ENCODE data around the gene INSM1.
"Not testable (repeated sequence)": the region's sequence is repeated elsewhere in the genome, so short reads cannot be mapped to it uniquely, and the experiment has no call there.

The INSM1 gene, protein sequence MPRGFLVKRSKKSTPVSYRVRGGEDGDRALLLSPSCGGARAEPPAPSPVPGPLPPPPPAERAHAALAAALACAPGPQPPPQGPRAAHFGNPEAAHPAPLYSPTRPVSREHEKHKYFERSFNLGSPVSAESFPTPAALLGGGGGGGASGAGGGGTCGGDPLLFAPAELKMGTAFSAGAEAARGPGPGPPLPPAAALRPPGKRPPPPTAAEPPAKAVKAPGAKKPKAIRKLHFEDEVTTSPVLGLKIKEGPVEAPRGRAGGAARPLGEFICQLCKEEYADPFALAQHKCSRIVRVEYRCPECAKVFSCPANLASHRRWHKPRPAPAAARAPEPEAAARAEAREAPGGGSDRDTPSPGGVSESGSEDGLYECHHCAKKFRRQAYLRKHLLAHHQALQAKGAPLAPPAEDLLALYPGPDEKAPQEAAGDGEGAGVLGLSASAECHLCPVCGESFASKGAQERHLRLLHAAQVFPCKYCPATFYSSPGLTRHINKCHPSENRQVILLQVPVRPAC

DNA sequence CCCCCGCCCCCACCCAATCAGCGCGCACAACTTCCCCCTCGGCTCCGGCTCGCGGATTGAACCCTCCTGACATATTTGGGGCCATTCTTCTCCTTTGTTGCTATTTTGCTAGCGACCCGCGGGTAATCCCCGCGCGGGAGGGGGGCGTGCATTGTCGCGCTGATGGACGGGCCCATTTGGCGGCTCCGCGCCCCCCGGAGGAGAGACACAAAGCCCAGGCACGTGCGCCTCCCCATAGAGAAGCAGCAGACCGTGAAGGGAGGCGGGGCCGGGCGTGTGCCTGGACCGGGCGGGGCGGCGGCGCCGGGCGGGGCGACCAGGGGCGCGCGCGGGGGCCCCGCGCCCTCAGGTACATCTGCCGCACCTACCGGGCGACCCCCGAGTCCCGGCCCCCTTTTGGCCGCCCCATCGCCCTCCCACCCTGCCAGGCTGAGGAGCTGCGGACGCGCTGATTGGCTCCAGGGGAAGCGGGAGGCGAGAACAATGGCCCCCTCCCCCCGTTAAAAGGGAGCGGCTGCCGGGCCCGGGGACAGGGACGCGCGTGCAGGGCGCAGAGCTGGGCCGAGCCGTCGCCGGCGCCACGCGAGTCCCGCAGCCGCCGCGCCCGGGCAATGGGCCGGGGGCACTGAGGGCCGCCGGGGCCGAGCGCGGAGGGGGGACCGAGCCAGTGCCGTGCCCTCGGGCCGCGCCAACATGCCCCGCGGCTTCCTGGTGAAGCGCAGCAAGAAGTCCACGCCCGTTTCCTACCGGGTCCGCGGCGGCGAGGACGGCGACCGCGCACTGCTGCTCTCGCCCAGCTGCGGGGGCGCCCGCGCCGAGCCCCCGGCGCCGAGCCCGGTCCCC, at the start of gene INSM1:
Gene INSM1 (plus strand): TSS at position 530 of the 843 bp plus-strand sequence. CDS start 164 bp downstream, at position 694.
- DNase-seq, result no peak

DNA sequence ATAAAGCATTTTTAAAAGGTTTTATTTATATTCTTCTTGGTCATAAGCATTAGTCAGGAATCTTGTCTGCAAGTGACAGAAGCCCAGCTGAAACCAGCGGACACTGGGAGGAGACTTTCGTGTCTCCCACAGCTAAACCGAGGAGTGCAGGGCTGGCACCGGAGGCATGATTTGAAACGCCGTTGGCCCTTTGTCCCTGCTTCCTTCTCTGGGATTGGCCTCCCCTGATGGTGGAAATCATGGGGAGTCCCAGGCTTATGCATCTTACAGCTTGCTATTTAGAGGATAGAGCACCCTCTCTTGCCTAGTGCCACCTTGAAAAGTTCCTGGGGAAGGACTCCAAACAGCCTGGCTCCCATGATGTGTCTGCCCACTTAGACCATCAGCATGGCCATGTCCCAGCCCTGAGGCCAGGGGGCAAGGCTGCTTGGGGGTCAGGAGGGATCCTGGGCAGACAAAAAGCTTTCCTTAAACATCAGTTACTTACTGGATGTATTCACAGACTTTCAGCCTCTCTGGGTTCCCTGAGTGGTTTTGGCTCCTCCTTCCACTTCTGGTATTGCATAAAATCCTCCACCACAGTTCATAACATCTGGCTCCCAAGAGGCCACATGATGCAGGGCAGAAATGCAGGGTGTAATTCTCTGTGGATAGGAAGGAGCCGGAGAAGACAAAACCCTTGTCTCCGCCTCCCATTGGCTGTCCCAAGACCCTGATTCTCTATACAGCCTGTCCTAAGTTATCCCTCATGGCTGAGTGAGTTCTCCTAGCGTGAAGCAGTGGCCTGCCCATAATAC, 49.3 kb upstream of the INSM1 start:
- no peak for DNase-seq

DNA sequence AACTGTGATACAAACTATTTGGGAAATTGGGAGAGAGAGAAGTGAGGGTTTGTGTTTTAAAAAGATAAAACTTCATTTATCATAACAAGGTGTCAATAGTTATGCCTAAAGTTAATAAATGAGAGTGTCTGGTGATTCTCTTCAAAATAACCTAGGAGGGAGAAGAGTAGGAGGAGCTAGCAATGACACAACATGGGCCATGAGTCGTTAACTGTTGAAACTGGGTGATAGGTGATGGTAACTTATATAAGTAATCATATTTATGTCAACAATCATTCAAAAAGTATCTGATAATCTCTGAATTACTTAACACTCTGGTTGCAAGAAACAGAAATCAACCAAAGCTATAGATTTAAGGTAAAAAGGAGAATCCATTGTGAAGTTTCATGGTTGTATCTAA, 46.8 kb upstream of the INSM1 start:
- no peak for DNase-seq

DNA sequence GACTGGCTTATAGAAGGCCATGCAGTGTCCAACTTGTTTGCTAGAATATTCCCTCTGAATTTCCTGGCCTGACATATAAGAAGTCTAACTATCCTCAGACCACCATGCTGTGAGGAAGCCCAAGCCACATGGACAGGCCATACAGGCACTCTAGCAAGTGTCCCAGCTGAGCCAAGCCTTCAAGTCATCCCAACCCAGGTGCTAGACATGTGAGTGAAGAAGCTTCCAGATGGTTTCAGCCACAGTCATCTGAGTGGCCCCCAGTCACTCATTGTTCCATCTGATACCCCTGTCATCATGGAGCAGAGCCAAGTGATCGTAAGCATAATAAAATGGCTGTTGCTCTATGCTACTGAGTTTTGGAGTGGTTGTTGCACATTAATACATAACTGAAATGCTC, 46.0 kb upstream of the INSM1 start:
- DNase-seq, result no peak

DNA sequence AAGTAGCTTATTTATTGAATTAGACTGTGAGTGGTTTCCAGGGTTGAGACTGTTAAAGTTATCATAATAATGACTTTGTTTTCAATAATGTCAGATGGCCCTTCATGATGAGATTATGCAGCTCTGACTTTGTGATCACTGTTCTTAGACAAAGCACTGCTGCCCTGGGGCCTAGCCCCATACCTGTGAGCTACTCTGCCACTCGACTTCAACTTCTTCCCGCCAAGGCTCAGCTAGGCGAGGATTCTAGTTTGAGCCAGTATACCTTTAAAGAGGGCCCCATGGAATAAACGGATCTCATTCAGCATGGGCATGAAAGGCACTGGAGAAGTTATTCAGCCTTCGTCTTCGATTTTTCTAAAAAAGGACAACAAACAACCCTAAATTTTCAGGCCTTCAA, 45.0 kb upstream of the INSM1 start:
- DNase-seq, result no peak

DNA sequence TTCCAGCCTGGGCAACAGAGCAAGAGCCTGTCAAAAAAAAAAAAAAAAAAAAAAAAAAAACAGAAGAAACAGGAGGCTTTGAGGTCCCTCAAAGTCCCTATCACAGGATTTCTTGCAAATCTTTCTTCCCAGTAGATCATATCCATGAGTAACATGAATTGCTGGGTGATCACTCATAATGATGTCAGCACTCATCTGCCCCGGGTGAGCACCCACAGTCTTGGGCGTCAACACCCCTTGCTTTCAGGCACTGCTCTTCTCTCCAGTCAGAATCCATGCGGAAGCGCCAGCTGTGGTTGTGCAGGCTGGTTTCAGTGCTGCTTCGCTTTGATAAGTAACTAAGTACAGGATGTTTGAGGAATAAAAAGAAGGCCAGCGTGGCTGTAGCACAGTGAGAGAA, 40.2 kb upstream of the INSM1 start:
- no peak for DNase-seq

DNA sequence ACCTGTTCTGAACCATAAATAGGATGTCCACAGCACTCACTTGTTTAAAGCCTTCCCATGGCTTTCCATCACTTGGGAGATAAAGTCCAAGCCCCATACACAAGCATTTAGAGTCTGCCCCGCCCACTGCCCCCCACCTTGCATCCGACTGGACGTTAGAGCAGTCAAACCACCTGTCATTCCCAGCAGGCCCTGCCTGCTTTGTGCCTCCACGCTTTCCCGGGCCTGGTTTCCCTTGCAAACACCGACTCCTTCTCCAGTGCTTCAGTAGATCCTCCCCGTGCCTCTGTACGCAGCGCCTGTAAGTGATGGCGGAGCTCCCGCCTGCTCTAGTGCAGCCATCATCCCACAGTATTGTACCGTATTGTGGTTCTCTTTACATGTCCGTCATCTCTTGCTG, 38.3 kb upstream of the INSM1 start:
- no peak for DNase-seq

DNA sequence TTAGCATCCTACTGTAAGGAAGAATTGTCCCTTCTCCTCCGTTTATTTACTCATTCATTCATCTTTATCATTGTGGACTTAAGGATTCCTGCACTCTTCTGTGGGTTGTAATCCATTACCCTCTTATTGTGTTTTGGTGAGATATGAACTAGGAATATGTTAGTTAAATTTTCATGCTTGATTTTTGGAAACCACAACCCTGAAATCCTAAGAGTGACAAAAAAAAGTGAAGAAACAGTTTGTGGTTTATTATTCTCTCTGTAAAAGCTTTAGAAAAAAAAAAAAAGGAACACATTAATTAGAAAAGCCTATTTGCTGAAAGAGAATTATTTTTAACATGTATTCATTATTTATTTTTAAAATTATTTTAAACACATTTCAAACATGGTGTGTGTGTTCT, 36.7 kb upstream of the INSM1 start:
- no peak for DNase-seq

DNA sequence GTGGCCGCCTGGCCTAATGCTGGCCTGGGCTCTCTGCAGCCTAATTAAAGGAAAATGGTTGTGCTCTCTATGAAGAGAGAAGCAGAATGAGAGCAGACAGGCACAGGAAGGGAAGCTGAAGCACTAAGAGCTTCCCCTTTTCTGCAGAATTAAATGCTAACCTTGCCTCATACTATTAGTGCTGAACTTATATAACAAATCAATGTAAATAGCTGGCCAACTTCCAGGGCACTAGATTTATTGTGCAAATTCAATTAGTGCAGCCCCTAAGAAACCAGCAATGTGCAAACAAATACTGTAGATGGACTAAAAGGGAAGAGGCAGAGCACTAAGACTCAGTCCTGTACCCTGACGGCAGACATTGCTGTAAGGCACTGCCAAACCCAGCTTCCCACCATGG, 36.1 kb upstream of the INSM1 start:
- no peak for DNase-seq

DNA sequence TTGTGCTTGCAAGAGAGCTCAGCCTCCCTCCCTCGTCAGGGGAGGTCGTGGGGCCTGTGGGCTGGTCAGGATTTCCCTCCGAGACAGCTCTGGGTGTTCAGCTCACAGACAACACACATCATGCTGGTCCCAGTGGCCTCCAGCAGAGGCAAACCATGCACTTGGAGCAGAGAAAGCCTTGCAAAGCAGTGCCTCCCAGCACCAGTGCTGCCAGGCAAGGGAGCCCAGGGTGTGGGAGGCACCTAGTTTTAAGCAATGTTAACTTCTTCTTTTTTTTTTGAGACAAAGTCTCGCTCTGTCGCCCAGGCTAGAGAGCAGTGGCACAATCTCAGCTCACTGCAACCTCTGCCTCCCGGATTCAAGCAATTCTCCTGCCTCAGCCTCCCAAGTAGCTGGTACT, 34.0 kb upstream of the INSM1 start:
- DNase-seq, result no peak

DNA sequence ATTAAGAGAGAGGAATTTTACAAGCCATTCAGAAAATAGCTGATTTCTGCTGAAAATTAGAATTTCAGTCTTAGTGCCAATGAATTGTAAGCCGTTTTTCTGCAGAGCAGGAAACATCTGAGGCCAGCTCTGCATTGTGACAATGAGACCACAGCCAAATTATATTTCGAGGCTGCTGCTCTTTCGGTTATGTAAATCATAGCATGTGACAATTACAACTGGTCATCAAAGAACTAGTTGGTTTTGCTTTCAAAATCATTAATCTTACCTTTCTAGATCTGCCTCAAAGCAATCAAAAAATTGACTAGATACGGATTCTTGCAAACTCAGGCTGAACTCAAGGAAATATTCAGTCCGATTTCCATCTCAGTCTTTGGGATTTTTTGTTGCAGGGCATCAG, 33.4 kb upstream of the INSM1 start:
- no peak for DNase-seq

DNA sequence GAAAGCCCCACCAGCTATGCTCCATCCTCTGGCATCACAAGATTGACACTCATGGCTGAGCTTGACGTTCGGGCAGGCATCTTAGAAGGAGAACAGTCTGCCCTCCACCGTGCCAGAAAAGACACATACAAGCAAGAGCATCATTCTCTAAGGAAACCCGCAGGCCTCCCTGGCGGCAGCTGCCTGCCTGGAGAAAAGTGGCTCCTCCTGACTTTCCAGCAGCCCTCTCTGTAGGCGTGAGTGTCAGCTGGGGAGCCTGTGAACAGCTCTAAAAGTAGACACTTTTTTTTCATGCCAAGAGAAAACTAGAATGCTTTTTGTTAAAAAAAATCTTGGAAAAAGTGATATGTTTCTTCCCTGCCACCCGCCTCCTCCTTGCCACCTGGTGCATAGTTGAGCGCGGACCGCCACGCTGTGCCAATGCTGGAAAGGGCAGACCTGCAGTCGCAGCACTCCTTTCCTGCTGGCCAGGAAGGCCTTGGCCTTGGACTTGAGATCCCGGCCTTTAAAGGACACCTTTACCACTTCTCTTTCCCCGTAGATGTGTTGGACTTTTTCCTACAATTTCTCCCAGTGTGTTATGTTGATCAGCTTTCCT, 29.7 kb upstream of the INSM1 start:
- no peak for DNase-seq

DNA sequence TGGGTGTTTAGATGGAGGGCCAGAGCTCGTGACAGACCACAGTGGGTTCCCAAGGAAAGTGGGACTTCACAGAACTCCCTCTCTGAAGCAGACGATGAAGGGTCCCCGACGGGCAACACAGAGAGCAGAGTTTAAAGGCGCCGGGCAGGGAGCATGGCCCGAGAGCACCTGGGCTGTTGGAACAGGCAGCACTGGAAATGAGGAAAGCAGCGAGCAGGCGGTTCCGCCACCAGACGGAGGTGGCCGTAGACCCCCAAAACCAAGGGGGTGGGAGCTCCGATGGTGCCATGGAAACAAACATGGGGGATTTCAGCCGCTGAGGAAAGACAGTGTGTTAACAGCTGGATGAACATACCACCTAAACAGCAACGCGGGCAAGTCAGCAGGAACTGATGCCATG, 27.5 kb upstream of the INSM1 start:
- DNase-seq, result no peak

DNA sequence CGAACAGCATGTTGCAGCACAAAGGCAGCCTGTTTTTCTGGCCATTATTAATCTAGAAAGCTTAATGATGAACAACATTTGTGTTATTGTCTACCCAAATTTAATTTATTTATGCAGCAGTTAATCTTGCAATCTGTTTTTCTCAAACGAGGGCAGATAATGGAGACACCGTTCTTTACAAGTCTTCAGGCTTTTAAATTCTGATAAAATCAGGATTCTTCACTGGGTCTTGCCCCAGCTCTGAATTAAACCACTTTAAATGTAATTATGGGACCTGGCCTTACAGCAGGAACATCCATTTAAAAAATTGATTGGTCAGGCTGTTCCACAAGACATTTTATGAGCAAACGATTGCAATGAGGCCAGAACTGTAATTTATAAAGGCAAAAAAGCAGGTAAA, 26.5 kb upstream of the INSM1 start:
- no peak for DNase-seq

DNA sequence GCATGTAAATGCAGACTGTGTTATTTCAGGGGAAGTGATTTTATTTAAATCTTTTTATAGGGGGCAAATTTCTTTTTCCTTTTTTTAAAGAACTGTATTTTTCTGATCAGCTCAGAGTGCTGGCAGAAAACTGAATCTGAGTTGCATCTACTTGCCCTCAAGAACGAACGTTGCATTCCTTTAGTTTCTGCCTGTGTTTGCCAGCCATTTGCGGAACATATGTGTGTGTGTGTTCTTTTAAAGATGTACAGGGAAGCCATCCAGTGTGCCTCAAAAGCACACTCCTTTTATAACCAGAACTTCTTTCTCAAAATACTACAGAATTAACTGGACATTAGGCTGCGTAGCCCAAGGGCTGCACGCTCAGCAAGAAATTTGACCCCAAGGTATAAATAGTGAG, 25.8 kb upstream of the INSM1 start:
- DNase-seq, result no peak

DNA sequence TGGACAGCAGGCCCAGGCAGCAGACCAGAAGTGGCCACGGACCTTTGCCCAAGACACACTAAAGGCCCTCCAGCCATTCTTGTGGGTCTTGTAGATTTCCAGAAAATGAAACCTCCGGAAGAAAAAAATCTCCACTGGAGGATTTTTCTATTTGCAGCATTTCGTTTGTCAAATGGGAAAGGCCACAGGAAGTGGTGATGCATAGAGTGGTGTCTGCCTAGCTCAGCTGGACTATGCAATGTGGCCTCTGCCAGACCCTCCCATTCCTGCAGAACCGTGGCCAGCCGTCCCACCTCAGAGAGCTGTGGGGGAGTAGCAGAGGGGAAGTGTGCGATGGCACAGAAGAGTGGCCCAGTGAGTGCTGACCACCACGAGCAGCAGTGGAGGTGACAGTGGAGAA, 24.0 kb upstream of the INSM1 start:
- DNase-seq, result no peak

DNA sequence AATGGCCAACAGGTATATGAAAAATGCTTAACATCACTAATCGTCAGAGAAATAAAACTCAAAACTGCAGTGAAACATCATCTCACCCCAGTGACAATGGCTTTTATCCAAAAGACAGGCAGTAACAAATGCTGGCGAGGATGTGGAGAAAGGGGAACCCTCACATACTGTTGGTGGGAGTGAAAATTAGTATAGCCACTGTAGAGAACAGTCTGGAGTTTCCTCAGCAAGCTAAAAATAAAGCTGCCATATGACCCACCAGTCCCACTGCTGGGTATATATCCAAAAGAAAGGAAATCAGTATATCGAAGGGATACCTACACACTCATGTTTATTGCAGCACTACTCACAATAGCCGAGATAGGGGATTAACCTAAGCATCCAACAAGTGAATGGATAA, 23.4 kb upstream of the INSM1 start:
- no peak for DNase-seq

DNA sequence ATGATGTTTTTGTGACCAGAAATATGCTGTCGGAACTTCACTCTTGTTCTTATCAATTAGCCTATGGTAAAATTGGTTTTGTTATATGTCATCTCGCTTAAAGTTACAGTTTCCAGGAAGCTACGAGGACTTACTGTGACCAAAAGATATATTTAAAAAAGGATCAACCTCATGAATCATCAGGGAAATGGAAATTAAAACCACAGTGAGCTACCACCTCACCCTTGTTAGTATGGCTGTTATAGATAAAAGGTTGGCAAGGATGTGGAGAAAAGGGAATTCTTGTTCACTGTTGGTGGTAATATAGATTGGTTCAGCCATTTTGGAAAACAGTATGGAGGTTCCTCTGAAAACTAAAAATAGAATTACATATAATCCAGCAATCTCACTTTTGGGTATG, 14.3 kb upstream of the INSM1 start:
- no peak for DNase-seq

DNA sequence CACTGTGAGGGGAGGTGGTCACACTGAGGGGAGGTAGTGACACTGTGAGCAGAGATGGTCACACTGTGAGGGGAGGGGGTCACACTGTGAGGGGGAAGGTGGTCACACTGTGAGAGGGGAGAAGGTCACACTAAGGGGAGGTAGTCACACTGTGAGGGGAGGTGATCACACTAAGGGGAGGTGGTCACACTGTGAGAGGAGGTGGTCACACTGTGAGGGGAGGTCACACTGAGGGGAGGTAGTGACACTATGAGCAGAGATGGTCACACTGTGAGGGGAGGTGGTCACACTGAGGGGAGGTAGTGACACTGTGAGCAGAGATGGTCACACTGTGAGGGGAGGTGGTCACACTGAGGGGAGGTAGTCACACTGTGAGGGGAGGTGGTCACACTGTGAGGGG, 12.4 kb upstream of the INSM1 start:
- DNase-seq, result not testable (repeated sequence)

DNA sequence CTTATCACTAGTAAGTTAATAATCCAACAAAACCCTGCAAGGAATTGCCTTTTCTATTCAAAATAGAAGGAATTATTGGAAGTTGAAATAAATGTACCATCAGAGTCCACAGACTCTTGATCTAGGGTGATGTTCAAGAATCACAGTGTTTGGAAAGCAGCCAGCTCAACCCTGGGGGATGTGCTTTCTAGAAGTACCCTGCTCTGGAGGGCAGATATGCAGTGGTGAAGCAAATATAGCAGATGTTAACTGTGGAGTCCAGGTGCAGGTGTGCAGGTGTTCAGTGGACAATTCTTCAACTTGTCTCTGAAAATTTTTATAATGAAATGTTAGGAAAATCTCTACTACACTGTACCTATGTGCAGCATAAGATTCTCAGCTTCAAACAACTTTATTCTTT, 9.1 kb upstream of the INSM1 start:
- no peak for DNase-seq

DNA sequence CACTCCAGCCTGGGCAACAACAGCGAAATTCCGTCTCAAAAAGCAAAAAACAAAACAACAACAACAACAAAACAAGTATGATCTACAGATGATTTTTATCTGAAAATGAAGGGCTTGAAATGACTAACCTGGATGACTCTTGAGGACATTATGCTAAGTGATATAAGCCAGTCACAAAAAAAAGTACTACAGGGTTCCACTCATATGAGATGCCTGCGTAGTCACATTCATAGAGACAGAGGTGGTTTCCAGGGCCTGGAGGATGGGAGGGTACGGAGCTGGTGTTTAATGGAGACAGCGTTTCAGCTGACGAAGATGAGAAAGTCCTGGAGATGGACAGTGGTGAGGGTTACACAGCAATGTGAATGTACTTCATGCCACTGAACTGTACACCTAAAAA, 8.3 kb upstream of the INSM1 start:
- no peak for DNase-seq

DNA sequence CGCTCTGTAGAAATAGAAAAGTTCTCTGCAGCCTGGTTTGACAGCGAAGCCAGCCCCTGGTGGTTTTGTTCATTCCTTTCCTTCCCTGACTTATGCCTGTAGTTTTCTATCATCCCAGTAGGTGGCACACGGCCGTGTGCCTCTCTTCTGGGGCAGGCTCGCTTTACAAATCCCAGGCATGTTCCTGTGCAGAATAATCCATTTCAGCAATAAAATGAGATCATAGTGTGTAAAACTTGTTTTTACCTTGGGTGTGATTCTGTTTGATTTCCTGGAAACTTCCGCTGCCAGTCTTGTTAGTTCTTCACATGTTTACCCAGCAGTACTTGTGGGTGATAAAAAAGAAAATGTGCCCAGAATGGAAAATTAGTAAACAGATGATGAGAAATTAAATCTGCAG, 7.4 kb upstream of the INSM1 start:
- DNase-seq, result peak; percentile 52
